GM23338 (cell line): Measurements from ENCODE around the gene ATF1. TPM values are rescaled to one million over a fixed set of nuclear protein-coding genes. Genes with fewer than 3 reads are reported as not detected.

Experiments used
- ATAC-seq: fragments of 200-7000 bp; cut with Tn5 transposase; 3 replicates; pipeline ENCODE4 v1.9.1; 2020
- DNase-seq: peaks from one replicate; pipeline ENCODE4 v3.0.0-alpha.2; 2015; ENCODE audit warnings: low spot score
- H2AFZ ChIP-seq: fragments of 200-600 bp; sonication (generic); 2 replicates; pipeline ENCODE4 v1.8.0; 2016; ENCODE audit warnings: antibody characterized with exemption, mild to moderate bottlenecking, moderate library complexity
- H3F3A ChIP-seq: fragments of 200-600 bp; sonication (generic); replicated peaks from 2 replicates; pipeline ENCODE4 v1.8.0; 2017; ENCODE audit warnings: antibody characterized with exemption, mixed run types, low read depth
- H3K27ac ChIP-seq: fragments of 200-600 bp; sonication (generic); 2 replicates; pipeline ENCODE4 v1.6.1; 2016; ENCODE audit warnings: low read depth
- H3K27me3 ChIP-seq: fragments of 200-600 bp; sonication (generic); 2 replicates; pipeline ENCODE4 v1.8.0; 2016; ENCODE audit warnings: mild to moderate bottlenecking, mixed run types, moderate library complexity; ENCODE audit not compliant: insufficient read depth
- H3K36me3 ChIP-seq: fragments of 200-600 bp; sonication (generic); 2 replicates; pipeline ENCODE4 v1.8.0; 2016; ENCODE audit warnings: mild to moderate bottlenecking; ENCODE audit not compliant: insufficient read depth
- H3K4me1 ChIP-seq: fragments of 200-600 bp; sonication (generic); 2 replicates; pipeline ENCODE4 v1.8.0; 2016; ENCODE audit warnings: mild to moderate bottlenecking, moderate library complexity; ENCODE audit not compliant: insufficient read depth
- H3K4me2 ChIP-seq: fragments of 200-600 bp; sonication (generic); 2 replicates; pipeline ENCODE4 v1.7.1; 2017; ENCODE audit warnings: mixed run types
- H3K4me3 ChIP-seq: fragments of 200-600 bp; sonication (generic); 2 replicates; pipeline ENCODE4 v1.6.1; 2016; ENCODE audit warnings: mixed run types
- H3K79me2 ChIP-seq: fragments of 200-600 bp; sonication (generic); replicated peaks from 2 replicates; pipeline ENCODE4 v1.8.0; 2017; ENCODE audit warnings: mild to moderate bottlenecking; ENCODE audit not compliant: insufficient read depth
- H3K9me2 ChIP-seq: fragments of 200-600 bp; sonication (generic); 2 replicates; pipeline ENCODE4 v1.8.0; 2017; ENCODE audit not compliant: insufficient read depth
- H4K20me1 ChIP-seq: fragments of 200-600 bp; sonication (generic); replicated peaks from 2 replicates; pipeline ENCODE4 v1.8.0; 2017; ENCODE audit warnings: mild to moderate bottlenecking; ENCODE audit not compliant: insufficient read depth
- H3K27ac Mint-ChIP-seq: 2 replicates; pipeline ENCODE4 v1.8.0; 2020; ENCODE audit warnings: inconsistent platforms, mild to moderate bottlenecking, moderate library complexity, mixed read lengths
- H3K27me3 Mint-ChIP-seq: 3 replicates; pipeline ENCODE4 v1.8.0; 2022; ENCODE audit warnings: low read depth, mild to moderate bottlenecking, moderate library complexity, mixed read lengths, inconsistent platforms; ENCODE audit not compliant: insufficient read depth, poor library complexity
- H3K36me3 Mint-ChIP-seq: 3 replicates; pipeline ENCODE4 v1.8.0; 2021; ENCODE audit warnings: low read depth, mild to moderate bottlenecking, inconsistent platforms, moderate library complexity, mixed read lengths
- H3K4me1 Mint-ChIP-seq: 3 replicates; pipeline ENCODE4 v1.8.0; 2020; ENCODE audit warnings: mild to moderate bottlenecking, inconsistent platforms, mixed read lengths
- H3K4me3 Mint-ChIP-seq: 3 replicates; pipeline ENCODE4 v1.8.0; 2021; ENCODE audit warnings: moderate library complexity, mild to moderate bottlenecking, inconsistent platforms, mixed read lengths
- H3K9me3 Mint-ChIP-seq: 3 replicates; pipeline ENCODE4 v1.8.0; 2020; ENCODE audit warnings: moderate library complexity, mild to moderate bottlenecking, inconsistent platforms, mixed read lengths
- CREB1 ChIP-seq: fragments of 250-450 bp; sonication (Bioruptor Pico); IDR thresholded peaks from 2 replicates; pipeline ENCODE4 v1.5.0; 2020; ENCODE audit warnings: low read depth, mild to moderate bottlenecking, moderate library complexity
- ETS1 ChIP-seq: IDR thresholded peaks from 2 replicates; pipeline ENCODE4 v1.6.1; 2016; ENCODE audit warnings: antibody characterized with exemption
- EZH2 ChIP-seq: fragments of 200-600 bp; sonication (generic); IDR thresholded peaks from one replicate; pipeline ENCODE4 v1.8.0; 2017; ENCODE audit warnings: antibody characterized with exemption, mild to moderate bottlenecking, low read depth; ENCODE audit not compliant: unreplicated experiment
- EZH2phosphoT487 ChIP-seq: fragments of 200-600 bp; sonication (generic); IDR thresholded peaks from one replicate; pipeline ENCODE4 v1.8.1; 2018; ENCODE audit warnings: antibody characterized with exemption; ENCODE audit not compliant: unreplicated experiment
- JUNB ChIP-seq: IDR thresholded peaks from one replicate; pipeline ENCODE4 v1.6.1; 2016; ENCODE audit warnings: antibody characterized with exemption; ENCODE audit not compliant: unreplicated experiment
- NANOG ChIP-seq: IDR thresholded peaks from 2 replicates; pipeline ENCODE4 v1.6.1; 2016; ENCODE audit warnings: antibody characterized with exemption, borderline replicate concordance
- POLR2AphosphoS5 ChIP-seq: IDR thresholded peaks from 2 replicates; pipeline ENCODE4 v1.6.1; 2016; ENCODE audit warnings: antibody characterized with exemption, low read depth
- STAT1 ChIP-seq: IDR thresholded peaks from one replicate; pipeline ENCODE4 v1.6.1; 2016; ENCODE audit warnings: antibody characterized with exemption; ENCODE audit not compliant: unreplicated experiment
- ZNF114 ChIP-seq: fragments of 250-450 bp; sonication (Bioruptor Pico); IDR thresholded peaks from 2 replicates; pipeline ENCODE4 v1.5.0; 2020; ENCODE audit warnings: mild to moderate bottlenecking, moderate library complexity
- ZNF331 ChIP-seq: fragments of 250-450 bp; sonication (Bioruptor Pico); IDR thresholded peaks from 2 replicates; pipeline ENCODE4 v1.5.0; 2020; ENCODE audit warnings: low read depth, mild to moderate bottlenecking, moderate library complexity
- ZNF462 ChIP-seq: fragments of 250-450 bp; sonication (Bioruptor Pico); IDR thresholded peaks from 2 replicates; pipeline ENCODE4 v1.5.0; 2020; ENCODE audit warnings: mild to moderate bottlenecking, moderate library complexity
- polyA plus RNA-seq: library from polyadenylated mRNA; unstranded; fragments of >200 nt; fragmentation: Nextera tagmentation; extraction: Ambion mirVana; gene quantifications from 2 replicates; pipeline ENCODE4 v1.2.1, GENCODE V29; 2016
- total RNA-seq: library from RNA; depleted of rRNA; stranded (reverse); fragments of >200 nt; shearing (Covaris generic); gene quantifications from 2 replicates; pipeline ENCODE4 v1.2.3, GENCODE V29; 2014
- TF ChIP-seq, protein P1 (sequence below), 2 experiments: fragments of 200-600 bp in 1 of 2; sonication (generic) in 1 of 2; conservative IDR thresholded peaks; 2 replicates each; pipeline versions ENCODE4 v1.5.1 to v1.6.1; 2016 to 2017; ENCODE audit warnings: antibody characterized with exemption in 2 of 2, low read depth in 2 of 2, mild to moderate bottlenecking in 2 of 2, moderate library complexity in 1 of 2
- TF ChIP-seq, protein P2 (sequence below): IDR thresholded peaks from one replicate; pipeline ENCODE4 v1.6.1; 2018; ENCODE audit warnings: antibody characterized with exemption; ENCODE audit not compliant: unreplicated experiment

Gene ATF1
- total and polyA plus RNA-seq, 2 experiments from 2014 or later: 17.5 to 22.7 TPM

DNA sequence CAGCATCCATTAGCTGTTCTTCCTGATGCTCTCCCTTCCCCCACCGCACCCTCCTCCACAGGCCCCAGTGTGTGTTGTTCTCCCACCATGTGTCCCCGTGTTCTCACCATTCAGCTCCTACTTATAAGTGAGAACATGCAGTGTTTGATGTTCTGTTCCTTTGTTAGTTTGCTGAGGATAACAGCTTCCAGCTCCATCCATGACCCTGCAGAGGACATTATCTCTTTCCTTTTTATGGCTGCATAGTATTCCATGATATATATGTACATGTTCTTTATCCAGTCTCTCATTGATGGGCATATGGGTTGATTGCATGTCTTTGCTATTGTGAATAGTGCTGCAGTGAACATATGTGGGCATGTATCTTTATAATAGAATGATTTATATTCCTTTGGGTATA, 9.0 kb downstream of the ATF1 start:
- Mint-ChIP-seq H3K9me3 (no peaks in the 10 kb centered on the region), H3K4me1 (no peaks in the 10 kb centered on the region), H3K27me3 (no peaks in the 10 kb centered on the region), H3K4me3 (no peak overlapping the region), H3K36me3 (peaks cover 46% of the 10 kb centered on the region), H3K27ac (no peak overlapping the region)
- Histone ChIP-seq H3K79me2 (peaks cover 100% of the 10 kb centered on the region), H2AFZ (no peak overlapping the region), H4K20me1 (peaks cover 19% of the 10 kb centered on the region; the same call in 1 of the 2 replicates), H3K9me2 (no peaks in the 10 kb centered on the region), H3K4me3 (no peak overlapping the region), H3K36me3 (no peaks in the 10 kb centered on the region), H3K4me2 (no peak overlapping the region), H3F3A (no peaks in the 10 kb centered on the region), H3K4me1 (no peaks in the 10 kb centered on the region), H3K27ac (no peak overlapping the region), H3K27me3 (no peaks in the 10 kb centered on the region)
- TF ChIP-seq EZH2 (no peak), ZNF331 (CRISPR knock-in tag) (no peak), ZNF114 (no peak), STAT1 (no peak), ETS1 (no peak), ZNF462 (CRISPR knock-in tag) (no peak), POLR2AphosphoS5 (no peak), CREB1 (CRISPR knock-in tag) (no peak), EZH2phosphoT487 (no peak), JUNB (no peak), NANOG (no peak)
- TF ChIP-seq, protein P1, sequence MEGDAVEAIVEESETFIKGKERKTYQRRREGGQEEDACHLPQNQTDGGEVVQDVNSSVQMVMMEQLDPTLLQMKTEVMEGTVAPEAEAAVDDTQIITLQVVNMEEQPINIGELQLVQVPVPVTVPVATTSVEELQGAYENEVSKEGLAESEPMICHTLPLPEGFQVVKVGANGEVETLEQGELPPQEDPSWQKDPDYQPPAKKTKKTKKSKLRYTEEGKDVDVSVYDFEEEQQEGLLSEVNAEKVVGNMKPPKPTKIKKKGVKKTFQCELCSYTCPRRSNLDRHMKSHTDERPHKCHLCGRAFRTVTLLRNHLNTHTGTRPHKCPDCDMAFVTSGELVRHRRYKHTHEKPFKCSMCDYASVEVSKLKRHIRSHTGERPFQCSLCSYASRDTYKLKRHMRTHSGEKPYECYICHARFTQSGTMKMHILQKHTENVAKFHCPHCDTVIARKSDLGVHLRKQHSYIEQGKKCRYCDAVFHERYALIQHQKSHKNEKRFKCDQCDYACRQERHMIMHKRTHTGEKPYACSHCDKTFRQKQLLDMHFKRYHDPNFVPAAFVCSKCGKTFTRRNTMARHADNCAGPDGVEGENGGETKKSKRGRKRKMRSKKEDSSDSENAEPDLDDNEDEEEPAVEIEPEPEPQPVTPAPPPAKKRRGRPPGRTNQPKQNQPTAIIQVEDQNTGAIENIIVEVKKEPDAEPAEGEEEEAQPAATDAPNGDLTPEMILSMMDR (conservative IDR thresholded peaks at IDR 0.05; ENCODE audit: low read depth in 2 of 2): no peak
- TF ChIP-seq, protein P2, sequence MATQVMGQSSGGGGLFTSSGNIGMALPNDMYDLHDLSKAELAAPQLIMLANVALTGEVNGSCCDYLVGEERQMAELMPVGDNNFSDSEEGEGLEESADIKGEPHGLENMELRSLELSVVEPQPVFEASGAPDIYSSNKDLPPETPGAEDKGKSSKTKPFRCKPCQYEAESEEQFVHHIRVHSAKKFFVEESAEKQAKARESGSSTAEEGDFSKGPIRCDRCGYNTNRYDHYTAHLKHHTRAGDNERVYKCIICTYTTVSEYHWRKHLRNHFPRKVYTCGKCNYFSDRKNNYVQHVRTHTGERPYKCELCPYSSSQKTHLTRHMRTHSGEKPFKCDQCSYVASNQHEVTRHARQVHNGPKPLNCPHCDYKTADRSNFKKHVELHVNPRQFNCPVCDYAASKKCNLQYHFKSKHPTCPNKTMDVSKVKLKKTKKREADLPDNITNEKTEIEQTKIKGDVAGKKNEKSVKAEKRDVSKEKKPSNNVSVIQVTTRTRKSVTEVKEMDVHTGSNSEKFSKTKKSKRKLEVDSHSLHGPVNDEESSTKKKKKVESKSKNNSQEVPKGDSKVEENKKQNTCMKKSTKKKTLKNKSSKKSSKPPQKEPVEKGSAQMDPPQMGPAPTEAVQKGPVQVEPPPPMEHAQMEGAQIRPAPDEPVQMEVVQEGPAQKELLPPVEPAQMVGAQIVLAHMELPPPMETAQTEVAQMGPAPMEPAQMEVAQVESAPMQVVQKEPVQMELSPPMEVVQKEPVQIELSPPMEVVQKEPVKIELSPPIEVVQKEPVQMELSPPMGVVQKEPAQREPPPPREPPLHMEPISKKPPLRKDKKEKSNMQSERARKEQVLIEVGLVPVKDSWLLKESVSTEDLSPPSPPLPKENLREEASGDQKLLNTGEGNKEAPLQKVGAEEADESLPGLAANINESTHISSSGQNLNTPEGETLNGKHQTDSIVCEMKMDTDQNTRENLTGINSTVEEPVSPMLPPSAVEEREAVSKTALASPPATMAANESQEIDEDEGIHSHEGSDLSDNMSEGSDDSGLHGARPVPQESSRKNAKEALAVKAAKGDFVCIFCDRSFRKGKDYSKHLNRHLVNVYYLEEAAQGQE: no peak
- ATAC-seq (no peak), DNase-seq (no peak)
